HG03066 (cell line): ENCODE data around the gene ARL8B.
"Not testable (repeated sequence)": the region's sequence is repeated elsewhere in the genome, so short reads cannot be mapped to it uniquely, and the experiment has no call there.

Experiments used
- ATAC-seq: cut with Tn5 transposase; IDR thresholded peaks from one replicate; pipeline ENCODE4 v1.9.1; 2021; ENCODE audit warnings: low read depth; ENCODE audit not compliant: unreplicated experiment

Gene ARL8B

DNA sequence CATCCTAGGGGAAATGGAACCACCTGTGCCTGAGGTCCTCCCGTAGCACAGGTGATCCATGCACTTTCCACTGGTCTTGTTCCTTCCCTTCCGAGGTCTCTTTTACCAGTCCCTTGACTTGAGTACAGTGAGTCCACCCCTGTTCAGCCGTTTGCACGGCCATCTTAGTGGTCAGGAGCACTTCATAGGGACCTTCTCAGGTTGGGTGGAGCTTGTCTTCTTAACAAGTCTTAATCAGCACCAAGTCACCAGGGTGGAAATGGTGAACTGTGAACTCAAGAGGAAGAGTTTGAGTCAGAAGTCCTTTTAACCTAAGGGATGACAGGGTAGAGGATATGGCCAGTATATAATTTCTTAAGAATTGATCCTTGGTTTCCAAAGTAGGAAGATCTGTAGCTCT is 21.4 kb downstream of the ARL8B start:
- ATAC-seq = no peak

DNA sequence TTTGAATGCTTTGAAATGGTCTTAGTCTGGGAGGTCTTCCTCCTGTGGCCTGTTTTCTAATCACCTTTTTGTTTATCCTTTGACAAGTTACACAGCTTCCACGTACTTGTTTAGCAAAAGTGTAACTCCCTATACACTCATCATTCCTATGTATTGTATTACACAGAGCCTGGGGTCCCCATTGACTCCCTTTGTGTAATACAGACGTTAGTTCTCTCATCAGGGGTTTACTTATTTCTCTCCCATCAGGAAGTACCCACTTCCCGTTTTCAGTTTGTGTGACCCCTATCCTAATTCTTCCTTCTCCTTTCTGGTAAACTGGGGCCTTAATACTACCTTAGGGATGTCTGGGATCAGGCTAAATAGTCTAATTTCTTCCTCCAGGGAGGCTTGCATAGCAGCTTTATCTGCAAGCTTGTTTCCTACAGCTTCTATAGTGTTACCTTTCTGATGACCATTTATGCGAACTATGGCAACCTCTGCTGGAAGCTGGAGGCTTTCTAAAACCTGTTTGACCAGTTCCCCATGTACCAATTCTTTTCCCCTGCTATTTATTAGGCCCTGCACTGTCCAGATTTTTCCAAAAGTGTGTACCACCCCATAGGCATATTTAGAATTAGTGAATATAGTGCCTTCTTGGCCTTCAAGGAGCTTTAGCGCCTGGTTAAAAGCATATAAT is 22.4 kb downstream of the ARL8B start:
- no peak for ATAC-seq

- ATAC-seq = no peak
Observed at GRCh38 chr3:5145120-5145519, 23.0 kb downstream of the ARL8B start.

DNA sequence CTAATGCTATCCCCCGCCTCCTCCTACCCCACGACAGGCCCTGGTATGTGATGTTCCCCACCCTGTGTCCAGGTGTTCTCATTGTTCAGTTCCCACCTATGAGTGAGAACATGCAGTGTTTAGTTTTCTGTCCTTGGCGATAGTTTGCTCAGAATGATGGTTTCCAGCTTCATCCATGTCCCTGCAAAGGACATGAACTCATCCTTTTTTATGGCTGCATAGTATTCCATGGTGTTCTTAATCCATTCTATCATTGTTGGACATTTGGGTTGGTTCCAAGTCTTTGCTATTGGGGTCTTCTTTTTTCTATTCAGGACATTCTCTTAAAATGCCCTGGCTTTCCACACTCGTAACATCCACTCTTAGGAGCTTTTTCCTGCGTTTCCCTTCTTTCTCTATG is 25.1 kb downstream of the ARL8B start:
- not testable (repeated sequence) for ATAC-seq

- ATAC-seq = no peak
Observed at GRCh38 chr3:5149306-5149880, 27.3 kb downstream of the ARL8B start.

DNA sequence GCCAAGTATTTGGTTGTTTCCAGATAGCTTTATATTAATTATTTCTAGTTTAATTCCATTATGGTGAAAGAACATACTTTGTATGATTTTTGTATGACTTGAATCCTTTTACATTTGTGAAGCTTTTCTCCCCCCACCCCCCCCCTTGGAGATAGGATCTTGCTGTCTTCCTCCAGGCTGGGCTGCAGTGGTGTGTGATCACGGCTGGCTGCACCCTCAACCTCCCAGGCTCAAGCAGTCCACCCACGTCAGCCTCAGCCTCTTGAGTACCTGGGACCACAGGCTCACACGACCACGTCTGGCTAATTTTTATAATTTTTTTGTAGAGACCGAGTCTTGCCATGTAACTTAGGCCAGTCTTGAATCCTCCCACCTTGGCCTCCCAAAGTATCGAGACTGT is 29.5 kb downstream of the ARL8B start:
- no peak for ATAC-seq

GRCh38 chr3:5153074-5153473 is 31.0 kb downstream of the ARL8B start:
- ATAC-seq = no peak

- ATAC-seq = no peak
Observed at GRCh38 chr3:5155241-5155640, 33.1 kb downstream of the ARL8B start.

GRCh38 chr3:5160321-5160720 is 38.2 kb downstream of the ARL8B start:
- no peak for ATAC-seq

GRCh38 chr3:5160940-5161858 is 39.1 kb downstream of the ARL8B start:
- ATAC-seq = no peak

- no peak for ATAC-seq
Observed at GRCh38 chr3:5162102-5162501, 40.0 kb downstream of the ARL8B start.

DNA sequence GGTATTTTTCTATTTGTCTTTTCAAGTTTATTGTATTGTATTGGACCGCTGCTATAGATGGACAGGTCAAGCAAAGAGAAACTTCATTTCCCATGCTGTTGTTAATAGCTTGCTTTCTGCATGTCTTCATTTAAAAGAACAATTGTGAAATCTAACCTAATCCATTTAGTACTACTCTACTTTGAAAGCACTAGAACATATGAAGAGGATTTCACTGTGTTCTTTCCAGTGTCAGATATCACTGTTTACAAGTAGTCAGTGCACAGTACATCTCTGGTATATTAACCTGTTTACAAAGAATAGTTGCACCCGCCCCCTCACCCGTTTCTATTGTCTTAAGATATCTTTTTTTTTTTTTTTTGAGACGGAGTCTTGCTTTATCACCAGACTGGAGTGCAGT is 43.6 kb downstream of the ARL8B start:
- no peak for ATAC-seq

GRCh38 chr3:5166846-5167245 is 44.8 kb downstream of the ARL8B start:
- ATAC-seq = no peak

- ATAC-seq = no peak
Observed at GRCh38 chr3:5168110-5168509, 46.0 kb downstream of the ARL8B start.

GRCh38 chr3:5169807-5170206 is 47.7 kb downstream of the ARL8B start:
- ATAC-seq = no peak

GRCh38 chr3:5170975-5171374 is 48.9 kb downstream of the ARL8B start:
- ATAC-seq = no peak

DNA sequence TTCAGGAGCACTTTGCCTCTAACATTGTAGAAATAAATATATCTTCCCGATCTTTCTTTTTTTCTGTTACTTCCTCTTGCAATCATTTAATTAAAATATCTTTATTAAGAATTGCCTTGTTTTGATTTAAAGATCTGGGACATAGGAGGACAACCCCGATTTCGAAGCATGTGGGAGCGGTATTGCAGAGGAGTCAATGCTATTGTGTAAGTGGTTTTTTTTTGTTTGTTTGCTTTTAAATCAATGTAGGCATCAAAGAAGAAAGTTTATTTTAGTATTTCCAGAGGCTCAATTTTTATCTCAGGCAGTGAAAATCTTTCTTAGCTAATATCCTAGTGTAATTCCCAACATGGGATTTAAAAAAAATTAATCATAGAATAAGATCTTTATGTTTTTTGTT is 49.9 kb downstream of the ARL8B start:
- no peak for ATAC-seq

DNA sequence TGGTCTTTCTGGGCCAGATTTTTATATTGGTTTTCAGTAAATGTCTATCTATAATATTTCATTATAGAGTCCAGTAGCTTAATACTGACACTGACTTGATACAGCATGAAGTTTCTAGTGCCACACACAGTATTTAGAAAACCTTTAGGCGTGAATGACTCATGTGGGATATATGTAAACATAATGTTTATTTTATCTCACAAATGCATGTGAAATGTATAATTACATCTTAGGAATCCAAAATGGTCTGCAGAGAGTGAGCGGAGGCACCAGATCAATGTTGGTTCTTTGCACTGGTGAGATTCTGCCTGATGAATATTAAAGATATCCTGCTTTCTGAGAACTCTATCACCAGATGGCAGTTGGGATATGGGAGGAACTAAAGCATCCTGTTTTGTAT is 56.9 kb downstream of the ARL8B start:
- not testable (repeated sequence) for ATAC-seq

DNA sequence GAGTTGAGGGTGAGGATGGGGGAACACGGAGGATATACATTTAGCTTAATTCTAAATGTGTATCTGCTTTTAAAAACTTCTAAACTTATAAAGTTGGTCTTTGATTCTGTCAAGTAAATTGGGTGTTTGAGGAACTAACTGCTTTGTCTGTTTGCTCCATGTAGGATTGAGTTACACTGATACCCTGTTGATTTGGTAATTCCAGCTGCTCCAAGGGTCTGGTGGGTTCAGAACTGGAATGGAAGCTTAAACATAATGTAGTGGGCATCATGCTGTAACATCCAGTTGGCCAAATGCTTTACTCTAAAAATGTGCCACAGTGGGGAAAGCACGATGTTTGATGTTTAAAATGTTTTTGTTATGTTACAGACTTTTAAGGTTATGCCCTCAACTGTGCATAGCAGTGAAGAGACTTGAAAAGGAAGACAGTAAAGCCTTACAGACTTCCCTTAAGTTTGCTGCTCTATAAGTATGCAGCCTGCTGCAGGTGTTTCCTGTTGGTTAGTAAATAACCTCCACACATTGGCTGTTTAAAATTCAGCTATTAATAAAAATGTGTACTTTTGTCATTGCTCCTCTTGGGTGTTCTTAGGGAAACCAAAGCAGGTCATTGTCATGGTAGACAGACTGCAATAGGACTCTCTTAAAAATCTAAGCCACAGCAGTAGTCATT is 59.5 kb downstream of the ARL8B start:
- peak; percentile 58 for ATAC-seq

DNA sequence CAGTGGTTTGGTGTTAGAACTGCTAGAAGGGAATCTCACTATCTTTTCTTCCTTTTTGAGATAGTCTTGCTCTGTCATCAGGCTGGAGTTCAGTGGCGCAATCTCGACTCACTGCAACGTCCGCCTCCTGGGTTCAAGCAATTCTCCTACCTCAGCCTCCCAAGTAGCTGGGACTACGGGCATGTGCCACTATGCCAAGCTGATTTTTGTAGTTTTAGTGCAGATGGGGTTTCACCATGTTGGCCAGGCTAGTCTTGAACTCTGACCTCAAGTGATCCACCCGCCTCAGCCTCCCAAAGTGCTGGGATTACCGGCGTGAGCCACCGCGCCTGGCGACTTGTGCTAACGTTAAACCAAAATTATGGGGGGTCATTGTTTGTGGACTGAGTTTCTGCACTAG is 61.6 kb downstream of the ARL8B start:
- not testable (repeated sequence) for ATAC-seq

DNA sequence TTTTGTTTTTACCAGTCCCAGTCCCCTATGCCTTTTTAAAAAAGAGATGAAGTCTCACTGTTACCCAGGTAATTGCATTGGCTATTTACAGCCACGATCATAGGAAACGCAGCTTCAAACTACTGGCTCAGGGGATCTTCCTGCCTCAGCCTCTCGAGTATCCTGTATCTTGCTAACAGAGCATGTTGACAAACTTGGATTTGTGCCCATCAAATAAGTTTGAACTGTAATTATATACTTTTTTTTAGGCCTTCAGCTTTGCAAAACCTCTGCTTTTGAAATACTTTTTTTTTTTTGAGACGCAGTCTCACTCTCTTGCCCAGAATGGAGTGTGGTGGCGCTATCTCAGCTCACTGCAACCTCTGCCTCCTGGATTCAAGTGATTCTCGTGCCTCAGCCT is 62.4 kb downstream of the ARL8B start:
- no peak for ATAC-seq
